KMS-11 (cell line): Measurements from ENCODE around the gene TUBB2B.

ENCODE experiments used
- H2AFZ ChIP-seq: fragments of 200-600 bp; sonication (generic); 2 replicates; pipeline ENCODE4 v1.6.1; 2016; ENCODE audit warnings: antibody characterized with exemption, mixed run types, low read depth
- H3K27ac ChIP-seq: fragments of 200-600 bp; sonication (generic); 2 replicates; pipeline ENCODE4 v1.6.1; 2016; ENCODE audit warnings: mild to moderate bottlenecking, mixed run types
- H3K27me3 ChIP-seq: fragments of 200-600 bp; sonication (generic); 2 replicates; pipeline ENCODE4 v1.6.1; 2017; ENCODE audit warnings: mild to moderate bottlenecking, low read depth, mixed run types, moderate library complexity; ENCODE audit not compliant: insufficient read depth
- H3K36me3 ChIP-seq: fragments of 200-600 bp; sonication (generic); 2 replicates; pipeline ENCODE4 v1.6.1; 2017; ENCODE audit warnings: mild to moderate bottlenecking, mixed run types; ENCODE audit not compliant: insufficient read depth
- H3K4me1 ChIP-seq: fragments of 200-600 bp; sonication (generic); 2 replicates; pipeline ENCODE4 v1.6.1; 2016; ENCODE audit warnings: mild to moderate bottlenecking, low read depth, mixed run types; ENCODE audit not compliant: poor library complexity, severe bottlenecking
- H3K4me2 ChIP-seq: fragments of 200-600 bp; sonication (generic); 2 replicates; pipeline ENCODE4 v1.7.0; 2016; ENCODE audit warnings: mild to moderate bottlenecking, mixed run types
- H3K4me3 ChIP-seq: fragments of 200-600 bp; sonication (generic); IDR thresholded peaks from 2 replicates; pipeline ENCODE4 v1.6.1; 2017; ENCODE audit warnings: low read depth, low read length, mixed read lengths; ENCODE audit not compliant: insufficient read depth
- H3K79me2 ChIP-seq: fragments of 200-600 bp; sonication (generic); 2 replicates; pipeline ENCODE4 v1.6.1; 2016; ENCODE audit warnings: low read depth, mixed run types; ENCODE audit not compliant: insufficient read depth
- H3K9ac ChIP-seq: fragments of 200-600 bp; sonication (generic); 2 replicates; pipeline ENCODE4 v1.6.1; 2016; ENCODE audit warnings: mild to moderate bottlenecking, mixed run types
- H4K20me1 ChIP-seq: fragments of 200-600 bp; sonication (generic); 2 replicates; pipeline ENCODE4 v1.6.1; 2016; ENCODE audit warnings: mild to moderate bottlenecking, mixed run types; ENCODE audit not compliant: insufficient read depth
- CTCF ChIP-seq: fragments of 200-600 bp; sonication (generic); conservative IDR thresholded peaks from 2 replicates; pipeline ENCODE4 v1.6.1; 2017; ENCODE audit warnings: low read depth, mild to moderate bottlenecking, antibody characterized with exemption, low read length, moderate library complexity, mixed read lengths

Gene TUBB2B

DNA sequence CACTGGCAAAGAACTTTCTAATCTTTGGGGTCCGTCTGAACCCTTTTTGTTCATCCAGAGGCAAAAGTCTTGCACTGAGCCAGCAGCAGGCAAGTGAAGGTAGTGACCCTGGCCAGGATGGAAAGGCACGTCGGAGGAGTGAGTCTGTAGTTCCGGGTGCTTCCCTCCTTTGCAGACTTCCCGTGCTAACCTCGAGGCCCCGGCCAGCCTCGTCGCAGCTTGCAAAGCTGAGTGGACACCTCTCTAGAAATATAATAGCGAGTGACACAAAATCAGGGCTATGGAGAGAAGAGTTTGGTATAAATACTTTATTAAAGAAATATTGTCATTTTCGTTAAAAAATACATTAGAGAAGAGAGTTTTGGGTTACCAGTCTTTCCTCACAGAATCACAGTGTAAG, 41.2 kb upstream of the TUBB2B start:
- no peaks in the 10 kb centered on the region for H3K27me3 ChIP-seq
- no peak overlapping the region for H3K9ac ChIP-seq
- no peaks in the 10 kb centered on the region for H3K4me1 ChIP-seq
- no peak overlapping the region for H3K27ac ChIP-seq
- no peaks in the 10 kb centered on the region for H4K20me1 ChIP-seq
- no peak overlapping the region for H3K4me3 ChIP-seq
- no peak overlapping the region for H3K4me2 ChIP-seq
- no peak for TF ChIP-seq CTCF
- no peak overlapping the region for H2AFZ ChIP-seq
- no peaks in the 10 kb centered on the region; the same call in 1 of the 2 replicates for H3K36me3 ChIP-seq
- H3K79me2 ChIP-seq, result peaks cover 21% of the 10 kb centered on the region; the same call in 1 of the 2 replicates

GRCh38 chr6:3267162-3267561, 39.7 kb upstream of the TUBB2B start:
- no peak for TF ChIP-seq CTCF
- Histone ChIP-seq H4K20me1 (no peaks in the 10 kb centered on the region), H3K27ac (no peak overlapping the region), H3K4me3 (no peak overlapping the region), H3K36me3 (no peaks in the 10 kb centered on the region; the same call in 1 of the 2 replicates), H2AFZ (no peak overlapping the region), H3K27me3 (no peaks in the 10 kb centered on the region), H3K4me1 (no peaks in the 10 kb centered on the region), H3K79me2 (peaks cover 34% of the 10 kb centered on the region), H3K4me2 (no peak overlapping the region), H3K9ac (no peak overlapping the region)

DNA sequence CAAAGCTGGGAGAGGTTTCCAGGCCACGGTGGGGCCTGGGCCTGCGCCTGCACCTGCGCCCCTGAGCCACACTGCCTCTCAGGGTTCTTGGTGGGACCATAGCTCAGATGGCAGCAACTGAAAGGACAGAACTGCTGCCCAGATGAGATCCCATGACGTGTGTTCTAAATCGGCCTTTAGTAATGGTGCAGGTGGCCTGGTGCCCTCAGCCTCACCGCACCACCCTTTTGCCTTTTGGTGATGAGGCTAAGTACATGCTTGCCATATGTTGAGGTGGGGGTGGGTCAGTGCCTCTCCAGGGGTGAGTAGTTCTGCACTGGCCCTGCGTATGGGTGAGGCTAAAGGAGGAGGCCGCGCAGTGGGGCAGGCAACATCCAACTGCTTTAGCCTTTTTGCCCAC, 38.7 kb upstream of the TUBB2B start:
- Histone ChIP-seq H3K27me3 (no peaks in the 10 kb centered on the region), H2AFZ (no peak overlapping the region), H3K36me3 (no peaks in the 10 kb centered on the region), H3K4me3 (no peak overlapping the region), H3K4me1 (no peaks in the 10 kb centered on the region), H3K4me2 (no peak overlapping the region), H3K79me2 (peaks cover 44% of the 10 kb centered on the region), H3K9ac (no peak overlapping the region), H3K27ac (no peak overlapping the region), H4K20me1 (no peaks in the 10 kb centered on the region)
- TF ChIP-seq CTCF, result no peak

- no peak overlapping the region for H3K27ac ChIP-seq
- H3K4me2 ChIP-seq, result no peak overlapping the region
- peaks cover 3% of the 10 kb centered on the region for H3K4me1 ChIP-seq
- H3K4me3 ChIP-seq, result no peak overlapping the region
- H3K27me3 ChIP-seq, result no peaks in the 10 kb centered on the region
- H3K9ac ChIP-seq, result no peak overlapping the region
- no peak for TF ChIP-seq CTCF
- H4K20me1 ChIP-seq, result no peaks in the 10 kb centered on the region
- H3K79me2 ChIP-seq, result peaks cover 49% of the 10 kb centered on the region
- H3K36me3 ChIP-seq, result no peaks in the 10 kb centered on the region
- H2AFZ ChIP-seq, result no peak overlapping the region
These were observed 38.2 kb upstream of the TUBB2B start for GRCh38 chr6:3265671-3266070.

DNA sequence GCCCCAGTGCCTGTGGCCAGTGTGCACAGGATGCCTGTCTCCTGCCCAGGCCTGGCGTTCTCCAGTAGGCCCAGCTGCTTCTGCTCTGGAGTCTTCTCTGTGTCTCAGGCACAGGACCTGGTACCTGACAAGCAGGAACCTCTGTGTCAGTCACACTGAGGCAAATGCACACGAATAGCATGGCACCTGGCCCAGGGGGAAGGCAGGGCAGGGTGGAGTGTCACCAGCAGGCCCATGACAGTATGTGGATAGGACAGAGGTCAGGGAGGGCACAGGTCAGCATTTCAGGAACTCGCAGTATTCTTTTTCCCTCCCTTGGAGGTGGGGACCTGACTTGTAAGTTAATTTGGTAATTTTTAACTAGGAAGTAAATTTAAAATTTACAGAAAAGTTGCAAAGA, 36.9 kb upstream of the TUBB2B start:
- no peaks in the 10 kb centered on the region for H4K20me1 ChIP-seq

More for the DNA sequence above, 36.9 kb upstream of the TUBB2B start:
- no peak overlapping the region for H3K4me3 ChIP-seq
- no peaks in the 10 kb centered on the region for H3K36me3 ChIP-seq
- no peak overlapping the region for H3K27ac ChIP-seq
- peaks cover 62% of the 10 kb centered on the region for H3K79me2 ChIP-seq
- TF ChIP-seq CTCF, result no peak
- H3K4me1 ChIP-seq, result peaks cover 7% of the 10 kb centered on the region
- no peak overlapping the region for H2AFZ ChIP-seq
- H3K4me2 ChIP-seq, result no peak overlapping the region
- no peaks in the 10 kb centered on the region for H3K27me3 ChIP-seq
- no peak overlapping the region for H3K9ac ChIP-seq
